Breast epithelium (tissue), 3 donors: Measurements from ENCODE around the gene TNFRSF6B.

ENCODE experiments used
- CTCF ChIP-seq, 3 donors: fragments of 450-650 bp; IDR thresholded peaks; one replicate each; pipeline ENCODE4 v1.5.1; 2016 to 2017; ENCODE audit warnings: antibody characterized with exemption in 3 of 3, mild to moderate bottlenecking in 3 of 3, moderate library complexity in 3 of 3
- POLR2A ChIP-seq: fragments of 450-650 bp; IDR thresholded peaks from one replicate; pipeline ENCODE4 v1.6.1; 2016; ENCODE audit warnings: antibody characterized with exemption, mild to moderate bottlenecking, moderate library complexity

- no peak for TF ChIP-seq POLR2A
- TF ChIP-seq CTCF (IDR thresholded peaks at IDR 0.05) = no peak
Measured at GRCh38 chr20:63698739-63699465, 2.5 kb downstream of the TNFRSF6B start.
